WTC11 (cell line): ENCODE data around the gene CD300LG. TPM values are rescaled to one million over a fixed set of nuclear protein-coding genes. Genes with fewer than 3 reads are reported as not detected.

Experiments used
- ATAC-seq: fragments of 200-7000 bp; cut with Tn5 transposase; 2 replicates; pipeline ENCODE4 v1.10.0; 2021; ENCODE audit warnings: mild to moderate bottlenecking, moderate library complexity
- CTCF ChIA-PET: fragments of 300-600 bp; sonication (Branson Sonifier 250); formaldehyde crosslinking; loops from one replicate; lab custom pipeline; 2021; ENCODE audit warnings: antibody characterized with exemption; lab: Charles Lee
- POLR2A ChIA-PET: fragments of 350-600 bp; sonication (Branson Sonifier 250); formaldehyde crosslinking; loops from one replicate; lab custom pipeline; 2021; ENCODE audit warnings: antibody characterized with exemption; lab: Charles Lee
- DNase-seq: peaks from one replicate; pipeline ENCODE4 v3.0.0; 2021; ENCODE audit warnings: low spot score
- H3K27ac Mint-ChIP-seq: 2 replicates; pipeline ENCODE4 v1.8.0; 2021; ENCODE audit warnings: mixed read lengths
- H3K27me3 Mint-ChIP-seq: 2 replicates; pipeline ENCODE4 v1.8.0; 2021; ENCODE audit warnings: low read depth, mild to moderate bottlenecking, moderate library complexity, mixed read lengths
- H3K36me3 Mint-ChIP-seq: 2 replicates; pipeline ENCODE4 v1.8.0; 2021; ENCODE audit warnings: mixed read lengths
- H3K4me1 Mint-ChIP-seq: 2 replicates; pipeline ENCODE4 v1.8.0; 2022; ENCODE audit warnings: mixed read lengths
- H3K4me3 Mint-ChIP-seq: 2 replicates; pipeline ENCODE4 v1.8.0; 2021; ENCODE audit warnings: mild to moderate bottlenecking, moderate library complexity, mixed read lengths
- H3K9me3 Mint-ChIP-seq: 2 replicates; pipeline ENCODE4 v1.8.0; 2021; ENCODE audit warnings: mixed read lengths
- ATF6 ChIP-seq: sonication (generic); formaldehyde crosslinking; IDR thresholded peaks from 2 replicates; pipeline ENCODE4 v1.8.1; 2023; ENCODE audit warnings: mild to moderate bottlenecking, missing genetic modification reagents
- CREB1 ChIP-seq: sonication (generic); formaldehyde crosslinking; IDR thresholded peaks from 2 replicates; pipeline ENCODE4 v1.8.0; 2023; ENCODE audit warnings: mild to moderate bottlenecking, missing genetic modification reagents
- E2F5 ChIP-seq: sonication (generic); formaldehyde crosslinking; IDR thresholded peaks from 2 replicates; pipeline ENCODE4 v1.8.1; 2022; ENCODE audit warnings: mild to moderate bottlenecking, moderate library complexity, missing genetic modification reagents
- IRF1 ChIP-seq: sonication (generic); formaldehyde crosslinking; IDR thresholded peaks from 2 replicates; pipeline ENCODE4 v1.8.0; 2023; ENCODE audit warnings: missing genetic modification reagents
- NFATC4 ChIP-seq: fragments of 250-450 bp; sonication (Bioruptor Pico); IDR thresholded peaks from 2 replicates; pipeline ENCODE4 v1.9.0; 2021; ENCODE audit warnings: mild to moderate bottlenecking
- SMAD3 ChIP-seq: sonication (generic); formaldehyde crosslinking; IDR thresholded peaks from 2 replicates; pipeline ENCODE4 v1.8.0; 2022; ENCODE audit warnings: missing genetic modification reagents, mild to moderate bottlenecking, borderline replicate concordance
- SMAD4 ChIP-seq: sonication (generic); formaldehyde crosslinking; IDR thresholded peaks from 2 replicates; pipeline ENCODE4 v1.8.0; 2022; ENCODE audit warnings: mild to moderate bottlenecking, missing genetic modification reagents
- TEAD1 ChIP-seq: sonication (generic); formaldehyde crosslinking; IDR thresholded peaks from 2 replicates; pipeline ENCODE4 v1.8.0; 2022; ENCODE audit warnings: mild to moderate bottlenecking, missing genetic modification reagents
- ZBTB43 ChIP-seq: sonication (generic); formaldehyde crosslinking; IDR thresholded peaks from 2 replicates; pipeline ENCODE4 v1.8.1; 2023; ENCODE audit warnings: mild to moderate bottlenecking, missing genetic modification reagents
- ZNF263 ChIP-seq: sonication (generic); formaldehyde crosslinking; IDR thresholded peaks from 2 replicates; pipeline ENCODE4 v1.8.1; 2022; ENCODE audit warnings: low read depth, mild to moderate bottlenecking, moderate library complexity, missing genetic modification reagents
- ZNF281 ChIP-seq: sonication (generic); formaldehyde crosslinking; IDR thresholded peaks from 2 replicates; pipeline ENCODE4 v1.8.0; 2023; ENCODE audit warnings: mild to moderate bottlenecking, missing genetic modification reagents
- ZNF423 ChIP-seq: fragments of 250-450 bp; sonication (Bioruptor Pico); IDR thresholded peaks from 2 replicates; pipeline ENCODE4 v2.1.2; 2022; ENCODE audit warnings: mild to moderate bottlenecking, moderate library complexity
- ZNF425 ChIP-seq: fragments of 250-450 bp; sonication (Bioruptor Pico); conservative IDR thresholded peaks from 2 replicates; pipeline ENCODE4 v1.9.0; 2021; ENCODE audit warnings: mild to moderate bottlenecking
- total RNA-seq: library from RNA; stranded (reverse); gene quantifications from 3 replicates; pipeline ENCODE4 v1.2.3, GENCODE V29; 2021

Gene CD300LG
- total RNA-seq, 1 experiment from 2014 or later = not detected

GRCh38 chr17:43909537-43910231 is 62.7 kb downstream of the CD300LG start:
- Mint-ChIP-seq H3K4me1 (peaks cover 19% of the 10 kb centered on the region), H3K4me3 (peak overlapping the region; percentile 17; the same call in 1 of the 2 replicates), H3K9me3 (no peaks in the 10 kb centered on the region), H3K27me3 (peaks cover 35% of the 10 kb centered on the region), H3K36me3 (no peaks in the 10 kb centered on the region), H3K27ac (no peak overlapping the region)
- ATAC-seq (no peak), DNase-seq (no peak)
- no peak for TF ChIP-seq ATF6 (CRISPR knock-in tag)
- no peak for TF ChIP-seq ZBTB43 (CRISPR knock-in tag)
- ChIA-PET CTCF (interaction anchor here (0.6 to 7.7 kb wide), 37 partner anchors 10 to 454 kb away, joined by 3 to 49 read pairs (median 4); partner anchors contain the start of genes CD300LG, FAM171A2, PPY and TMEM101), POLR2A (interaction anchor here (0.6 kb wide), 1 partner anchor 157 kb away, joined by 3 read pairs; no protein-coding TSS in a partner anchor)

GRCh38 chr17:43911904-43912303 is 64.9 kb downstream of the CD300LG start:
- DNase-seq (no peak), ATAC-seq (no peak)
- Mint-ChIP-seq H3K4me1 (peaks cover 18% of the 10 kb centered on the region), H3K4me3 (no peak overlapping the region), H3K27ac (no peak overlapping the region), H3K27me3 (peaks cover 25% of the 10 kb centered on the region), H3K9me3 (peaks cover 6% of the 10 kb centered on the region), H3K36me3 (peaks cover 4% of the 10 kb centered on the region; the same call in 1 of the 2 replicates)
- TF ChIP-seq ZNF423 (CRISPR knock-in tag) (no peak), CREB1 (CRISPR knock-in tag) (no peak)
- ChIA-PET POLR2A (no interaction called here), CTCF (interaction anchor here (0.6 to 7.7 kb wide), 3 partner anchors 31 to 34 kb away, joined by 3 to 49 read pairs (median 49); partner anchors contain the start of gene PPY)

GRCh38 chr17:43912635-43913304 is 65.8 kb downstream of the CD300LG start:
- ATAC-seq = no peak
- Mint-ChIP-seq H3K4me3 (no peak overlapping the region), H3K27me3 (peaks cover 31% of the 10 kb centered on the region), H3K36me3 (peaks cover 4% of the 10 kb centered on the region; the same call in 1 of the 2 replicates), H3K4me1 (peaks cover 22% of the 10 kb centered on the region), H3K9me3 (peaks cover 6% of the 10 kb centered on the region), H3K27ac (no peak overlapping the region)
- CTCF ChIA-PET = interaction anchor here (3.2 to 7.7 kb wide), 2 partner anchors 30 to 33 kb away, joined by 49 read pairs; partner anchors contain the start of gene PPY
- DNase-seq = no peak
- TF ChIP-seq ZNF263 = no peak
- TF ChIP-seq IRF1 (CRISPR knock-in tag) = no peak
- TF ChIP-seq ZNF281 = no peak
- TF ChIP-seq TEAD1 = no peak
- no peak for TF ChIP-seq SMAD3 (CRISPR knock-in tag)
- no peak for TF ChIP-seq SMAD4 (CRISPR knock-in tag)
- no peak for TF ChIP-seq NFATC4 (CRISPR knock-in tag)
- TF ChIP-seq E2F5 (CRISPR knock-in tag) = no peak
- no peak for TF ChIP-seq ZNF425 (CRISPR knock-in tag)
- POLR2A ChIA-PET = no interaction called here
